Type B pancreatic cell (in vitro differentiated cells): ENCODE data around the gene PGM2L1. TPM values are rescaled to one million over a fixed set of nuclear protein-coding genes. Genes with fewer than 3 reads are reported as not detected.

Experiments
- DNase-seq: peaks from one replicate; pipeline ENCODE4 v3.0.0; 2021; ENCODE audit warnings: mixed read lengths; ENCODE audit not compliant: unreplicated experiment; ENCODE audit errors: extremely low spot score
- H3K27ac Mint-ChIP-seq: 2 replicates; pipeline ENCODE4 v1.8.0; 2021; ENCODE audit warnings: mild to moderate bottlenecking, mixed read lengths
- H3K27me3 Mint-ChIP-seq: 2 replicates; pipeline ENCODE4 v1.8.0; 2021; ENCODE audit warnings: mixed read lengths
- H3K36me3 Mint-ChIP-seq: 2 replicates; pipeline ENCODE4 v1.8.0; 2021; ENCODE audit warnings: mixed read lengths
- H3K4me1 Mint-ChIP-seq: one replicate; pipeline ENCODE4 v1.8.0; 2021; ENCODE audit warnings: mixed read lengths; ENCODE audit not compliant: unreplicated experiment
- H3K4me3 Mint-ChIP-seq: 2 replicates; pipeline ENCODE4 v1.8.0; 2021; ENCODE audit warnings: mild to moderate bottlenecking, mixed read lengths
- H3K9me3 Mint-ChIP-seq: 2 replicates; pipeline ENCODE4 v1.8.0; 2021; ENCODE audit warnings: mixed read lengths
- CTCF ChIP-seq: fragments of 200-600 bp; sonication (generic); conservative IDR thresholded peaks from 2 replicates; pipeline ENCODE4 v1.5.0; 2021; ENCODE audit warnings: antibody characterized with exemption, mild to moderate bottlenecking
- total RNA-seq: library from RNA; stranded (reverse); gene quantifications from 2 replicates; pipeline ENCODE4 v1.2.1, GENCODE V29; 2021; ENCODE audit warnings: low replicate concordance

The PGM2L1 gene
- total RNA-seq, 1 donor from 2014 or later: 10.3 TPM

GRCh38 chr11:74306435-74307175 is 91.6 kb downstream of the PGM2L1 start:
- no peak for TF ChIP-seq CTCF
- Mint-ChIP-seq H3K9me3 (no peaks in the 10 kb centered on the region), H3K27ac (no peak overlapping the region), H3K4me3 (no peak overlapping the region), H3K36me3 (no peaks in the 10 kb centered on the region), H3K4me1 (no peaks in the 10 kb centered on the region), H3K27me3 (peaks cover 56% of the 10 kb centered on the region)
- DNase-seq: no peak

GRCh38 chr11:74299015-74299414 is 99.2 kb downstream of the PGM2L1 start:
- Mint-ChIP-seq H3K27ac (no peak overlapping the region), H3K4me1 (no peaks in the 10 kb centered on the region), H3K27me3 (peaks cover 16% of the 10 kb centered on the region), H3K36me3 (no peaks in the 10 kb centered on the region), H3K4me3 (no peak overlapping the region), H3K9me3 (no peaks in the 10 kb centered on the region)
- no peak for DNase-seq
- no peak for TF ChIP-seq CTCF

GRCh38 chr11:74297484-74297883 is 100.7 kb downstream of the PGM2L1 start:
- no peak overlapping the region for H3K27ac Mint-ChIP-seq
- no peak for DNase-seq
- no peaks in the 10 kb centered on the region for H3K9me3 Mint-ChIP-seq
- H3K36me3 Mint-ChIP-seq: no peaks in the 10 kb centered on the region
- no peak overlapping the region for H3K4me3 Mint-ChIP-seq
- H3K4me1 Mint-ChIP-seq: no peaks in the 10 kb centered on the region
- no peak for TF ChIP-seq CTCF
- peaks cover 23% of the 10 kb centered on the region for H3K27me3 Mint-ChIP-seq

- H3K36me3 Mint-ChIP-seq: no peaks in the 10 kb centered on the region
- no peak for DNase-seq
- H3K4me3 Mint-ChIP-seq: no peak overlapping the region
- no peak overlapping the region for H3K27ac Mint-ChIP-seq
- H3K27me3 Mint-ChIP-seq: peaks cover 19% of the 10 kb centered on the region
- H3K4me1 Mint-ChIP-seq: no peaks in the 10 kb centered on the region
- H3K9me3 Mint-ChIP-seq: no peaks in the 10 kb centered on the region
- TF ChIP-seq CTCF: no peak
Measured at GRCh38 chr11:74288911-74289310, 109.3 kb downstream of the PGM2L1 start.

GRCh38 chr11:74288161-74288560 is 110.1 kb downstream of the PGM2L1 start:
- no peaks in the 10 kb centered on the region for H3K4me1 Mint-ChIP-seq
- no peak for TF ChIP-seq CTCF
- H3K27ac Mint-ChIP-seq: no peak overlapping the region
- no peak for DNase-seq
- no peaks in the 10 kb centered on the region for H3K36me3 Mint-ChIP-seq
- no peak overlapping the region for H3K4me3 Mint-ChIP-seq
- peaks cover 16% of the 10 kb centered on the region for H3K27me3 Mint-ChIP-seq
- H3K9me3 Mint-ChIP-seq: no peaks in the 10 kb centered on the region
